Prostate gland (tissue), 2 donors: ENCODE data around the gene MMP15.

Experiments
- CTCF ChIP-seq, 4 experiments: fragments of 200-600 bp in 2 of 4; fragments of 450-650 bp in 2 of 4; sonication (generic) in 2 of 4; IDR thresholded peaks; 1 replicate in 3 of 4; 2 replicates in 1 of 4; pipeline ENCODE4 v1.5.1; 2016 to 2019; ENCODE audit warnings: antibody characterized with exemption in 4 of 4, mild to moderate bottlenecking in 2 of 4, moderate library complexity in 2 of 4
- POLR2A ChIP-seq: fragments of 450-650 bp; IDR thresholded peaks from one replicate; pipeline ENCODE4 v1.6.1; 2016; ENCODE audit warnings: antibody characterized with exemption, mild to moderate bottlenecking
- POLR2AphosphoS5 ChIP-seq: sonication (generic); formaldehyde crosslinking; IDR thresholded peaks from one replicate; pipeline ENCODE4 v1.6.1; 2017; ENCODE audit warnings: antibody characterized with exemption

GRCh38 chr16:58051296-58051695, 25.7 kb downstream of the MMP15 start:
- TF ChIP-seq CTCF (IDR thresholded peaks at IDR 0.05) = no peak
- TF ChIP-seq POLR2A = no peak
- TF ChIP-seq POLR2AphosphoS5 = no peak
